ENCODE results near the gene OGT. TPM values are rescaled to one million over a fixed set of nuclear protein-coding genes. Genes with fewer than 3 reads are reported as not detected.

The OGT gene
- total RNA-seq, 4 donors from 2014 or later = 117 to 243 (median 144) TPM

DNA sequence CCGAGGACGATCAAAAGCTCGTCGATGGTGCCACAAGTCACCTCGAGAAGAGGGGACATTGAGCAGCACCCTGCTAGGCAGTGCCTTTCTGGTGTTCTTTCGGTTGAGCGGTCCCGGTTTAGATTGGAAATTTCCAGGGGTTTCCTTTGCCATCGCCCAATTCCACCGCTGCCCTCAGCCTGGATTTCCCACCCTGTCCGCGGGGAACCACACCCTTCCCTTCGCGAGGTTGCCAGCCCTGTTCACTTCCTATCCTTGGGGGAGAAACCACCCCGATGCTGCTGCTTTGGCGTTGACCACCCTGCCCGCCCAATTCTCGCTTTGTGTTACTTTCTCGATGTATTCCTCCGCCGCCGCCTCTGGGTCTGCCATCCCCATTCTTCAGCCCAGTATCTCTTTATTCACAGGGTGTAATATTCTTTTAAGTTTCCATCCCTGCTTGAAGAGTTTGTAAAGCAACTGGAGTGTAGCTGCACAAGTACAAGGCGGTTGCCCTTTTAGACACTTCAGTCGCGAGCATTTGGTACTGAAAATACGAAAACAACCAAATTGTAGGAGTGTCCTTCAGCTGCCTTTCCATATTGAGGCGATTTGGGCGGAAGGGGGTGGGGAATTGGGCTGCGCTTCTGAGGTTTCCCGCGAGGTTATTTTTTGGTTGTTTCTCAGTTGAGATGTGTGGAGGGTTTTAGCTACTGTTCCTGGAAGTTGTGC lies 1.1 kb downstream of the OGT start:
- Histone ChIP-seq H3K36me3 (no peaks in the 10 kb centered on the region), H3K27me3 (no peaks in the 10 kb centered on the region), H3K27ac (peak overlapping the region; percentile 88 to 93), H3K9me3 (no peaks in the 10 kb centered on the region), H3K4me1 (no peaks in the 10 kb centered on the region), H3K4me3 (peak overlapping the region; percentile 55 to 73)
- DNase-seq = peak; percentile 30 to 37
- intact Hi-C loops (cut with DNase I; ENCODE audit: low total_unique reads) = no loop called here
- TF ChIP-seq, protein P1, sequence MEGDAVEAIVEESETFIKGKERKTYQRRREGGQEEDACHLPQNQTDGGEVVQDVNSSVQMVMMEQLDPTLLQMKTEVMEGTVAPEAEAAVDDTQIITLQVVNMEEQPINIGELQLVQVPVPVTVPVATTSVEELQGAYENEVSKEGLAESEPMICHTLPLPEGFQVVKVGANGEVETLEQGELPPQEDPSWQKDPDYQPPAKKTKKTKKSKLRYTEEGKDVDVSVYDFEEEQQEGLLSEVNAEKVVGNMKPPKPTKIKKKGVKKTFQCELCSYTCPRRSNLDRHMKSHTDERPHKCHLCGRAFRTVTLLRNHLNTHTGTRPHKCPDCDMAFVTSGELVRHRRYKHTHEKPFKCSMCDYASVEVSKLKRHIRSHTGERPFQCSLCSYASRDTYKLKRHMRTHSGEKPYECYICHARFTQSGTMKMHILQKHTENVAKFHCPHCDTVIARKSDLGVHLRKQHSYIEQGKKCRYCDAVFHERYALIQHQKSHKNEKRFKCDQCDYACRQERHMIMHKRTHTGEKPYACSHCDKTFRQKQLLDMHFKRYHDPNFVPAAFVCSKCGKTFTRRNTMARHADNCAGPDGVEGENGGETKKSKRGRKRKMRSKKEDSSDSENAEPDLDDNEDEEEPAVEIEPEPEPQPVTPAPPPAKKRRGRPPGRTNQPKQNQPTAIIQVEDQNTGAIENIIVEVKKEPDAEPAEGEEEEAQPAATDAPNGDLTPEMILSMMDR (IDR thresholded peaks at IDR 0.05) = no peak
- no peak for TF ChIP-seq POLR2A (IDR thresholded peaks at IDR 0.05)

DNA sequence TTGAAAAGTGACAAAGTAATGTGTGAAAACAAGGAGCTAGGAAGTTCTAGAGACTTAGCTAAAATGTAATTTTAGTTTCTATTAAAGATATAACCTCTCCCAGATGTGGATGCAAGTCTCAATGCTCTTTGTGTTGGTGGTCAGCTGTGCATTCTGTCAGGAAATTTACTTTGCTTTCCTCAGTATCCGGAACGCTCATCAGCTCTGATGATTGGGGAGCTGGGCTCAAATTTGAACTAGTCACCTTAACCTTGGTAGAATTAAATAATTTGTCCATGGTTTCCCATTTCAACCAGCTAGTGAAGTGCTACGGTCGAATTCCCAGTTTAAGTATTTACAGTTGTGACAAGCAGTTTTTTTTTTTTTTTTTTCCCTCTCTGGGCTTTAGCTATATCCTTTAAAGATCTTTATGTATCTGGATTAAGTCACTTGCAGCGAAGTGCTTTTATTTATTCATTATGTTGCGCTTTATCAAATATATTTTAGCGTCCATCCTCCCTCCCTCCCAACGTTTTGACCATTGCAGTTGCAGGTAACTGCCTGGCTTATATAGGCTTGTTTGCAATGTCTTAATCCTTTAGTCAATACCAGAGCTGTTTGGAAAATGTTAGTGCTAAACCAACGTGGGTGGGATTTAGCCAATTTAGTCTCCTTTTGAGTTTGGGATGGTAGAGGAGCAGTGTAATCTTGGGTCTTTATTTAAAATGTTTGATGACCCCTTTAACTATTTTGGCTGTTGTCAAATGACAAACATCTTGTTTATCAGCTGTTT lies 2.1 kb downstream of the OGT start:
- DNase-seq = no peak
- Histone ChIP-seq H3K9me3 (no peaks in the 10 kb centered on the region), H3K4me1 (no peaks in the 10 kb centered on the region), H3K4me3 (peak overlapping the region; percentile 55 to 73), H3K36me3 (no peaks in the 10 kb centered on the region), H3K27me3 (no peaks in the 10 kb centered on the region), H3K27ac (peak overlapping the region; percentile 88 to 93)
- TF ChIP-seq POLR2A (IDR thresholded peaks at IDR 0.05) = no peak
- TF ChIP-seq, protein P1 (IDR thresholded peaks at IDR 0.05) = no peak
- intact Hi-C loops (cut with DNase I; ENCODE audit: low total_unique reads) = no loop called here

DNA sequence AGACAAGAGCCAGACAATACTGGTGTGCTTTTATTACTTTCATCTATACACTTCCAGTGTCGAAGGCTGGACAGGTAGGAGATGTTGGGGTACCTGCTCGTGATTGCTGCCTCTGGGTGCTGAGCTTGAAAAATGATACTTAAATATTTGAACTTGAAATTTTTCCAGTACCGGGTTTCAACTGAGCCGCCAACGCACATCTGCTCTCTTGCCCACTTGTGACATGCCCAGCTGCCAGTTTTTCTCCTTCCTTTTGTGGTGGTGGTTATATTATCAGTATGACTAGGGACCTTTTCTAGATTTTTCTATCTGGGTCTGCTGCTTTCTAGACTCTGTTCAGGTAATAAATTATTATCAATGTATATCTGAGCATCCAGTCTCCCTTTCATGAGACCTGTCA lies 3.4 kb downstream of the OGT start:
- TF ChIP-seq, protein P1 (IDR thresholded peaks at IDR 0.05) = no peak
- no peak for TF ChIP-seq POLR2A (IDR thresholded peaks at IDR 0.05)
- H3K9me3 ChIP-seq = no peaks in the 10 kb centered on the region
- intact Hi-C loops (cut with DNase I; ENCODE audit: low total_unique reads) = no loop called here
- no peaks in the 10 kb centered on the region for H3K36me3 ChIP-seq
- H3K4me3 ChIP-seq = no peak overlapping the region
- H3K27ac ChIP-seq = no peak overlapping the region
- H3K4me1 ChIP-seq = no peaks in the 10 kb centered on the region
- H3K27me3 ChIP-seq = no peaks in the 10 kb centered on the region
- no peak for DNase-seq

DNA sequence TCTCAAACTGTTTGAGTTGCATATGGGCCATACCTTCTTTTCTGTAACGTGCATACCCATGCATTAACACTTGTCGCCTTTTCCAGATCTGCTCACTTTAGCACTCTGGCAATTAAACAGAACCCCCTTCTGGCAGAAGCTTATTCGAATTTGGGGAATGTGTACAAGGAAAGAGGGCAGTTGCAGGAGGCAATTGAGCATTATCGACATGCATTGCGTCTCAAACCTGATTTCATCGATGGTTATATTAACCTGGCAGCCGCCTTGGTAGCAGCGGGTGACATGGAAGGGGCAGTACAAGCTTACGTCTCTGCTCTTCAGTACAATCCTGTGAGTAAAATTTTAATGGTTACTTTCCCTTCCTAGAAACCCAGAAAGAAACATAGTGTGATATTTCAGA lies 4.8 kb downstream of the OGT start:
- TF ChIP-seq POLR2A (IDR thresholded peaks at IDR 0.05) = no peak
- TF ChIP-seq, protein P1 (IDR thresholded peaks at IDR 0.05) = no peak
- intact Hi-C loops (cut with DNase I; ENCODE audit: low total_unique reads) = no loop called here
- Histone ChIP-seq H3K36me3 (no peaks in the 10 kb centered on the region), H3K4me3 (no peak overlapping the region), H3K27me3 (no peaks in the 10 kb centered on the region), H3K4me1 (no peaks in the 10 kb centered on the region), H3K9me3 (no peaks in the 10 kb centered on the region), H3K27ac (no peak overlapping the region)
- DNase-seq = no peak

DNA sequence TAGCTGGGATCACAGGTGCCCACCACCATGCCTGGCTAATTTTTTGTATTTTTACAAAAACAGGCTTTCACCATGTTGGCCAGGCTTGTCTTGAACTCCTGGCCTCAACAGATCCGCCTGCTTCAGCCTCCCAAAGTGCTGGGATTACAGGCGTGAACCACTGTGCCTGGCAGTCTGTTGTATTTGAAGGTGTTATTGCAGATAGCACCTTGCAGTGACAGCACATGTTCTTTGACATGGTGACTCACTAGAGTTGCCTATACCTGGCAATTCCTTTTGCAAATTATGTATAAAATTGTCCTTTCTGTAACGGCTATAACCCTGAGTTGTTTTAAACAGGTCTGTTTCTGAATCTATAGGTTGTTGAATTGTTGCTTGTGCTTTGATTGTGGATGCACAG lies 7.9 kb downstream of the OGT start:
- Histone ChIP-seq H3K4me3 (no peak overlapping the region), H3K4me1 (peaks cover 0 to 4% of the 10 kb centered on the region in 2 donors), H3K27ac (no peak overlapping the region), H3K36me3 (no peaks in the 10 kb centered on the region), H3K9me3 (no peaks in the 10 kb centered on the region), H3K27me3 (no peaks in the 10 kb centered on the region)
- DNase-seq = no peak
- TF ChIP-seq POLR2A (IDR thresholded peaks at IDR 0.05) = no peak
- TF ChIP-seq, protein P1 (IDR thresholded peaks at IDR 0.05) = no peak
- intact Hi-C loops (cut with DNase I; ENCODE audit: low total_unique reads) = no loop called here
